HUES6 (cell line): ENCODE results near the gene HNRNPAB.

ENCODE experiments used
- H3K27ac ChIP-seq: 2 replicates; pipeline ENCODE4 v1.7.0; 2013; ENCODE audit warnings: low read depth, mild to moderate bottlenecking, low read length, inconsistent platforms
- H3K27me3 ChIP-seq: 2 replicates; pipeline ENCODE4 v1.6.1; 2013; ENCODE audit warnings: low read length; ENCODE audit not compliant: control insufficient read depth, insufficient read depth
- H3K36me3 ChIP-seq: 2 replicates; pipeline ENCODE4 v1.6.1; 2013; ENCODE audit warnings: low read length; ENCODE audit not compliant: control insufficient read depth, insufficient read depth
- H3K4me1 ChIP-seq: 2 replicates; pipeline ENCODE4 v1.6.1; 2013; ENCODE audit warnings: low read length; ENCODE audit not compliant: control insufficient read depth, insufficient read depth
- H3K4me3 ChIP-seq: 2 replicates; pipeline ENCODE4 v1.5.1; 2013; ENCODE audit warnings: low read depth, low read length
- H3K9ac ChIP-seq: one replicate; pipeline ENCODE4 v1.6.1; 2013; ENCODE audit warnings: mild to moderate bottlenecking, low read length
- H3K9me3 ChIP-seq: 2 replicates; pipeline ENCODE4 v1.6.1; 2013; ENCODE audit warnings: low read depth, low read length; ENCODE audit not compliant: control insufficient read depth, insufficient read depth

HNRNPAB gene

DNA sequence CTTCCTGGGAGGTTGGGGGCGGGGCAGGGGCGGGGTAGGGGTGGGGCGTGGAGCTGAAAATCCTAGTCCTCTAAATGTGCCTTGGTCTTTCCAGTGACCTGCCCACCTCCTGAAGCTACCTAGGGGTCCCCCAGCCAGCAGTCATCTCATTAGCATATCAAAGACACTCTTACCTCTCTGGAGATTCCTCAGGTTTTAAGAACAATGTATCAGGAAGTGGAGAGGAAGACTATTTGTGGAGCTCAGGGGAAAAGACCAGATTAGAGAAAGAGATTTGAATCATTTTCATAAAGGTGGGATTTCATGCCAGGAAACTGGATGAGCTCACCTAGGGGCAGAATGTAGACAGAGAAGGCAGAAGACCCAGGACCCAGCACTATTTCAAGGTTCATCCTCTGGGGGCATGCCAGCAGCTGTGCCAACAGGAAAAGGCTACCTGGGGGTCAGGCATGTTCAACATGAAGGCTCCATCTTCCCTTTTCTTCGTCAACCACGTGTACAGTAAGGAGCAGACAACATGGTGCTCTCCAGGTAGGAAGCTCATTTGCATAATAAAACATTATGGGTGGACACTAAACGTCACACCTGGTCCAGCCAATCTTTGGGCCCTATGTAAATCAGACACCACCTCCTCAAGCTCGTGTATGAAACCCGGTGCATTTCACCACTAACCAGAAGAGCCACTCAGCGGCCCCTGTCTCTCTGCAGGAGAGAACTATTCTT, 24.0 kb upstream of the HNRNPAB start:
- peak overlapping the region; percentile 85 for H3K9ac ChIP-seq
- H3K4me1 ChIP-seq = peaks cover 24% of the 10 kb centered on the region
- H3K27me3 ChIP-seq = no peaks in the 10 kb centered on the region
- peak overlapping the region; percentile 92 for H3K27ac ChIP-seq
- no peaks in the 10 kb centered on the region for H3K9me3 ChIP-seq
- H3K36me3 ChIP-seq = no peaks in the 10 kb centered on the region
- peak overlapping the region; percentile 47 for H3K4me3 ChIP-seq

DNA sequence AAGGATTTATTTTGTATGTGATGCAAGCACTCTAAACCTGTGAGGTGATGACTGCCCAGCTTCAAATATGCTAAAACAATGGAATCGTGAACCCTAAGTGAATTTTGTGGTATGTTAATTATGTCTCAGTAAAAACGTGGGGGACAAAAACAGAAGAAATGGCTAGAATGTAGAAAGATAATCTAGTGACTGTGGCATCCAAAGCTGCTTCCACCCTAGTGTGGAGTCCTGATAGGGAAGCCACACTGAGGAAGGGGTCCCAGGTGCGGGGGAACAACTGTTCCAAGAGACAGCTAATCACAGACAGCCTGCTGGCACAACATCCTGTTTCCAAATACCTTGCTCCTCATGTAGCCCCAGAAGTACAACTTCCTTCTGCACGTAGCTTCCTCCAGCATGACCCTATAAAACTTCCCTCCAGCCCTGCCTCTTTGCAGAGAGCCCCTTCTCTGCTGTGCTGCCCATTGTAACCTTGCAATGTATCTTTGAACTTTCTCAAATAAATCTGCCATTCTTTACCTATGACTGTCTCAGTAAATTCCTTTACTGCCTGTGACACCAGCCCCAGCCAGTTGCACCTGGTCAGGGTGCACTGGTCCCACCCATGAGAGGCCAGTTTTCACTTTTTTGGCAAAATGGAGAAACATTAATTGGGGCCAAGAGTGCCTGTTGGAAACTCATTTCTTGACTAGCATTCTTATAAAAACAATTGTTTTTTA, 22.0 kb upstream of the HNRNPAB start:
- no peak overlapping the region for H3K27ac ChIP-seq

GRCh38 chr5:178186427-178186826, 17.9 kb upstream of the HNRNPAB start:
- no peaks in the 10 kb centered on the region for H3K36me3 ChIP-seq
- no peaks in the 10 kb centered on the region for H3K9me3 ChIP-seq
- no peaks in the 10 kb centered on the region for H3K27me3 ChIP-seq
- H3K4me3 ChIP-seq = no peak overlapping the region
- H3K27ac ChIP-seq = no peak overlapping the region
- peaks cover 6% of the 10 kb centered on the region for H3K4me1 ChIP-seq
- H3K9ac ChIP-seq = no peak overlapping the region

More for the DNA sequence above, 22.0 kb upstream of the HNRNPAB start:
- Histone ChIP-seq H3K4me3 (no peak overlapping the region), H3K27me3 (no peaks in the 10 kb centered on the region), H3K36me3 (no peaks in the 10 kb centered on the region), H3K9me3 (no peaks in the 10 kb centered on the region), H3K4me1 (peaks cover 24% of the 10 kb centered on the region), H3K9ac (no peak overlapping the region)

- Histone ChIP-seq H3K27ac (no peak within 1 kb of the TSS), H3K4me1 (peaks cover 6% of the 10 kb centered on the region), H3K9me3 (0 out of 2 replicates have a peak, but pooled peaks cover under 1% of the 10 kb centered on the region), H3K4me3 (no peak within 1 kb of the TSS), H3K9ac (no peak within 1 kb of the TSS), H3K36me3 (no peaks in the 10 kb centered on the region), H3K27me3 (no peaks in the 10 kb centered on the region)
These were observed 17.3 kb upstream of the HNRNPAB start, which contains the start of gene GMCL2 for GRCh38 chr5:178187014-178187413. TSS of gene GMCL2 (minus strand) at chr5:178187371. CDS start at chr5:178187299, 72 bp downstream.

DNA sequence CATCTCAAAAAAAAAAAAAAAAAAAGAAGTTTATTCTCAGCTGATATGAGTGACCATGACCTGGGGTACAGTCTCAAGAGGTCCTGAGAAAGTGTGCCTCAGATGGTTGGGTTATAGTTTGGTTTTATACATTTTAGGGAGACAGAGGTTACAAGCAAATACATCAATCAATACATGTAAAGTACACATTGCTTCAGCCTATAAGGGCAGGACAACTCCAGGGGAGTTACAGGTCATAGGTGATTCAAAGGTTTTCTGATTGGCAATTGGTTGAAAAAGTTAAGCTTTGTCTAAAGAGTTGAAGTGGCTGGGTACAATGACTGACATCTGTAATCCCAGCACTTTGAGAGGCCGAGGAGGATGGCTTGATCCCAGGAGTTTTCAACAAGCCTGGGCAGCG, 14.9 kb upstream of the HNRNPAB start:
- Histone ChIP-seq H3K4me3 (no peak overlapping the region), H3K27ac (no peak overlapping the region), H3K4me1 (peaks cover 7% of the 10 kb centered on the region), H3K27me3 (no peaks in the 10 kb centered on the region), H3K36me3 (no peaks in the 10 kb centered on the region), H3K9ac (no peak overlapping the region), H3K9me3 (peaks cover 11% of the 10 kb centered on the region)

DNA sequence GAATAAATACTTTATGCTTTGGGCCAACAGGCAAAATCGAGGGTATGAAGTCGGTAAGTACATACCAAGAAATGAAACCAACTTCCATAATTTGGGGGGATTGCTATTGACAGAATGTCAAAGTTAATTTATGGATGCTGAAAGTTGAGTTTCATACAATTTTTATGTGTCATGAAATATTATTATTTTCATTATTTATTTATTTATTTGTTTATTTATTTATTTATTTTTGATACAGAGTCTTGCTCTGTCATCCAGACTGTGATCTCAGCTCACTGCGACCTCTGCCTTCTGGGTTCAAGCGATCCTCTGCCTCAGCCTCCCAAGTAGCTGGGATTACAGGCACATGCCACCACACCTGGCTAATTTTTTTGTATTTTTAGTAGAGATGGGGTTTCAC, 12.7 kb upstream of the HNRNPAB start:
- no peak overlapping the region for H3K4me3 ChIP-seq
- no peaks in the 10 kb centered on the region for H3K36me3 ChIP-seq
- no peak overlapping the region for H3K27ac ChIP-seq
- peaks cover 11% of the 10 kb centered on the region for H3K9me3 ChIP-seq
- H3K9ac ChIP-seq = no peak overlapping the region
- H3K27me3 ChIP-seq = no peaks in the 10 kb centered on the region
- H3K4me1 ChIP-seq = peaks cover 7% of the 10 kb centered on the region

- Histone ChIP-seq H3K9me3 (peaks cover 11% of the 10 kb centered on the region), H3K4me1 (peaks cover 7% of the 10 kb centered on the region), H3K36me3 (no peaks in the 10 kb centered on the region), H3K4me3 (no peak overlapping the region), H3K27ac (no peak overlapping the region), H3K27me3 (no peaks in the 10 kb centered on the region), H3K9ac (no peak overlapping the region)
These were observed 12.1 kb upstream of the HNRNPAB start for GRCh38 chr5:178192244-178192643.

DNA sequence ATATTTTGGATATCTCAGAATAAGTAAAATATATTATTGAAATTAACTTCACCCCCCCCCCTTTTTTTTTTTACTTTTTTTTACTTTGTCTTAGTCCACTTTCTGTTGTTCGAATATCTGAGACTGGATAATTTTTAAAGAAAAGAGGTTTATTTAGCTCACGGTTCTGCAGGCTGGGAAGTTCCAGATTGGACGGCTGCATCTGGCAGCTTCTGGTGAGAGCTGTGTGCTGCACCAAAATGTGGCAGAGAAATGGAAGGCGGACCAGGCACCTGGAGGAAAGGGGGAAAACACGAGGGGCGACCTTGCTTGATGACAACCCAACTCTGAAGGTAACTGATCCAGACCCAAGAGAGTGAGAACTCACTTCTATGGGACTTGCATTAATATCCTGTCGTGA, 11.5 kb upstream of the HNRNPAB start:
- H3K36me3 ChIP-seq = no peaks in the 10 kb centered on the region

DNA sequence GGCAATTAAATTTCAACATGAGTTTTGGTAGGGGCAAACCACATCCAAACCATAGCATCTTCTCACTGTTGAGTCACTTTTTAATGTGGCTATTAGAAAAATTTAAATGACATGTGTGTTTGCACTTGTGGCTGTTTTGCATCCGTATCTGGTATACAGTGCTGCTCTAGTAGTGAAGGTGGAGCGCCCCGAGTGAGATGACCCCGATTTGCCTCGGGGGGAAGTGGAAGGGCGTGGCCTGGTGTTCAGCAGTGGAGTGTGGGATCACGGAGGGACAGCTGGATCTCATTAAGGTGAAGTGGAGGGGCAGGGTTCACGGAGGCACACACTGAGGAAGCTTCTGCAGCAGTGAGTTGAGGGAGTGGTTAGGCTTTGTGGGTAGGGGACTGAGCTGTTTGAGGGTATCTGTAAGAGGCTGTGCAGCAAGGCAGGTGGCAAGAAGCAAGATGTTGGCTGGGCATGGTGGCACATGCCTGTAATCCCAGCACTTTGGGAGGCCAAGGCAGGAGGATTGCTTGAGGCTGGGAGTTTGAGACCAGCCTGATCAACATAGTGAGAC, 11.0 kb upstream of the HNRNPAB start:
- Histone ChIP-seq H3K27me3 (no peaks in the 10 kb centered on the region), H3K9ac (no peak overlapping the region), H3K9me3 (peaks cover 11% of the 10 kb centered on the region), H3K36me3 (no peaks in the 10 kb centered on the region), H3K27ac (no peak overlapping the region), H3K4me3 (no peak overlapping the region), H3K4me1 (peaks cover 7% of the 10 kb centered on the region)

More for the DNA sequence above, 11.5 kb upstream of the HNRNPAB start:
- Histone ChIP-seq H3K27me3 (no peaks in the 10 kb centered on the region), H3K27ac (no peak overlapping the region), H3K9me3 (peaks cover 11% of the 10 kb centered on the region), H3K4me3 (no peak overlapping the region), H3K4me1 (peaks cover 7% of the 10 kb centered on the region), H3K9ac (no peak overlapping the region)

- no peaks in the 10 kb centered on the region for H3K27me3 ChIP-seq
- H3K9ac ChIP-seq = no peak overlapping the region
- H3K4me1 ChIP-seq = peaks cover 7% of the 10 kb centered on the region
- no peaks in the 10 kb centered on the region for H3K36me3 ChIP-seq
- no peak overlapping the region for H3K27ac ChIP-seq
- H3K4me3 ChIP-seq = no peak overlapping the region
- peaks cover 11% of the 10 kb centered on the region for H3K9me3 ChIP-seq
These were observed 10.3 kb upstream of the HNRNPAB start for GRCh38 chr5:178194026-178194425.

GRCh38 chr5:178196281-178196812, 8.0 kb upstream of the HNRNPAB start:
- peaks cover 13% of the 10 kb centered on the region for H3K4me1 ChIP-seq
- no peaks in the 10 kb centered on the region for H3K36me3 ChIP-seq

More at GRCh38 chr5:178196281-178196812, 8.0 kb upstream of the HNRNPAB start:
- H3K9me3 ChIP-seq = peaks cover 11% of the 10 kb centered on the region
- no peak overlapping the region for H3K9ac ChIP-seq
- H3K4me3 ChIP-seq = no peak overlapping the region
- H3K27ac ChIP-seq = no peak overlapping the region
- H3K27me3 ChIP-seq = peaks cover 5% of the 10 kb centered on the region; the same call in 1 of the 2 replicates
